Central memory CD8-positive, alpha-beta T cell (primary cell): ENCODE data around the gene RASAL1.

ENCODE experiments used
- ATAC-seq: fragments of 150-1000 bp; cut with Tn5 transposase; replicated peaks from 2 replicates; pipeline ENCODE4 v1.10.0; 2022; ENCODE audit warnings: mild to moderate bottlenecking, moderate FRiP score, moderate number of reproducible peaks; ENCODE audit not compliant: poor library complexity, severe bottlenecking; ENCODE audit errors: extremely low read depth
- DNase-seq, 2 donors: peaks; one replicate each; pipeline ENCODE4 v3.0.0; 2021; ENCODE audit warnings: low spot score in 2 of 2
- H3K27ac Mint-ChIP-seq: one replicate; pipeline ENCODE4 v1.8.0; 2022; ENCODE audit warnings: low read depth, mild to moderate bottlenecking, moderate library complexity, mixed read lengths
- H3K27me3 Mint-ChIP-seq: one replicate; pipeline ENCODE4 v1.8.0; 2022; ENCODE audit warnings: mixed read lengths
- H3K36me3 Mint-ChIP-seq: one replicate; pipeline ENCODE4 v1.8.0; 2022; ENCODE audit warnings: mild to moderate bottlenecking, moderate library complexity, mixed read lengths; ENCODE audit not compliant: insufficient read depth
- H3K4me1 Mint-ChIP-seq: one replicate; pipeline ENCODE4 v1.8.0; 2022; ENCODE audit warnings: mixed read lengths
- H3K4me3 Mint-ChIP-seq: one replicate; pipeline ENCODE4 v1.8.0; 2022; ENCODE audit warnings: mild to moderate bottlenecking, moderate library complexity, mixed read lengths
- H3K9me3 Mint-ChIP-seq: one replicate; pipeline ENCODE4 v1.8.0; 2022; ENCODE audit warnings: mixed read lengths

Gene RASAL1

GRCh38 chr12:113103756-113104450 is 31.7 kb downstream of the RASAL1 start:
- Mint-ChIP-seq H3K4me1 (peaks cover 8% of the 10 kb centered on the region), H3K36me3 (peaks cover 3% of the 10 kb centered on the region), H3K4me3 (peak overlapping the region; percentile 74), H3K27ac (no peak overlapping the region), H3K27me3 (no peaks in the 10 kb centered on the region), H3K9me3 (no peaks in the 10 kb centered on the region)
- DNase-seq, result peak; percentile 33 to 46
- peak; percentile 90 for ATAC-seq

- no peaks in the 10 kb centered on the region for H3K9me3 Mint-ChIP-seq
- H3K4me3 Mint-ChIP-seq, result no peak overlapping the region
- peaks cover 13% of the 10 kb centered on the region for H3K4me1 Mint-ChIP-seq
These were observed 32.8 kb downstream of the RASAL1 start for GRCh38 chr12:113102811-113103210.

DNA sequence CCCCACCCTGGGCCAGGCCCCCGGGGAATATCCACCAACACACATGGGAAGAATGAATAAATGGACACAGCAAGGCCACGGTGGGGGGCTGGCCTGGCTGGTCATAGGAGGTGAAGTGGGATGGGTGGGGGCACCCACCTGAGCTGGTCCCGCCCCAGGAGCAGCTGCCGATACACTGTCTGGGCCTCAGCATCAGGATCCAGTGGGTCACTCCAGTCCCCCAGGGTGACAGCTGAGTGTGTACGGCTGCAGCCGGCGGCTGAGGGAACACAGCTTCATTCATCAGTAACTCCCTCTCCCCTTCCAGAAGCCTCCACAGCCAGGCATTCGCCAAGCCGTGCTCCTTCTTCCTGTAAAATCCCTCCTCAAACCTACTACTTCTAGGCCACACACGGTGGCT is 33.8 kb downstream of the RASAL1 start:
- ATAC-seq (no peak), DNase-seq (no peak)
- H3K4me3 Mint-ChIP-seq, result no peak overlapping the region
- H3K9me3 Mint-ChIP-seq, result no peaks in the 10 kb centered on the region
- peaks cover 13% of the 10 kb centered on the region for H3K4me1 Mint-ChIP-seq
- H3K27ac Mint-ChIP-seq, result no peak overlapping the region
- H3K36me3 Mint-ChIP-seq, result peaks cover 3% of the 10 kb centered on the region
- H3K27me3 Mint-ChIP-seq, result no peaks in the 10 kb centered on the region

More at GRCh38 chr12:113102811-113103210, 32.8 kb downstream of the RASAL1 start:
- no peak for ATAC-seq
- H3K27ac Mint-ChIP-seq, result no peak overlapping the region
- no peak for DNase-seq
- no peaks in the 10 kb centered on the region for H3K27me3 Mint-ChIP-seq
- H3K36me3 Mint-ChIP-seq, result peaks cover 3% of the 10 kb centered on the region

- DNase-seq, result no peak
These were observed 35.8 kb downstream of the RASAL1 start for GRCh38 chr12:113099764-113100163.

GRCh38 chr12:113099364-113099763 is 36.2 kb downstream of the RASAL1 start:
- DNase-seq (no peak), ATAC-seq (no peak)
- H3K4me1 Mint-ChIP-seq, result peaks cover 20% of the 10 kb centered on the region
- peaks cover 3% of the 10 kb centered on the region for H3K36me3 Mint-ChIP-seq
- no peak overlapping the region for H3K4me3 Mint-ChIP-seq
- H3K9me3 Mint-ChIP-seq, result no peaks in the 10 kb centered on the region
- no peak overlapping the region for H3K27ac Mint-ChIP-seq
- no peaks in the 10 kb centered on the region for H3K27me3 Mint-ChIP-seq

More at GRCh38 chr12:113099764-113100163, 35.8 kb downstream of the RASAL1 start:
- peaks cover 3% of the 10 kb centered on the region for H3K36me3 Mint-ChIP-seq
- peaks cover 20% of the 10 kb centered on the region for H3K4me1 Mint-ChIP-seq
- no peak for ATAC-seq
- no peak overlapping the region for H3K4me3 Mint-ChIP-seq
- H3K27ac Mint-ChIP-seq, result no peak overlapping the region
- no peaks in the 10 kb centered on the region for H3K9me3 Mint-ChIP-seq
- no peaks in the 10 kb centered on the region for H3K27me3 Mint-ChIP-seq

DNA sequence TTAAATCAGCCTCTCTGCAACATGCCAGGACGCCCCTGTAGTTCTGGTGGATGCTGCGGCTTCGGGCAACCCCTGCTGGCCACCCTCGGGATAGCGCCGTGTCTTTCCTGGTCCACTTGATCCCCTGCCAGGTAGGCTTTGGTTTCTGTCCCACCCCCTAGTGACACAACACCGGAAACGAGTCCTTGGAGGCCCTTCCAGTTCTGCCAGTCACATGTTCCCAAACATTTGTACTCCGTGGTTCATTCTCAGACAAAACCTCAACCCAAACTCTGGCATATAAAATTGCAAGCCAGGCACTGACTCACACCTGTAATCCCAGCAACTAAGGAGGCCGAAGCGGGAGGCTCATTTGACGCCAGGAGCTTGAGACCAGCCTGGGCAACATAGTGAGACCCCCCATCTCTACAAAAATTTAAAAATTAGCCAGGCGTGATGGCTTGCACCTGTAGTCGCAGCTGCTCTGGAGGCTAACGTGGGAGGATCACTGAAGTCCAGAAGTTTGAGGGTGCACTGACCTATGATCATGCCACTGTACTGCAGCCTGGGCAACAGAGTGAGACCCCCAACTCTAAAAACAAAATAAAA is 37.0 kb downstream of the RASAL1 start:
- H3K4me1 Mint-ChIP-seq, result peaks cover 13% of the 10 kb centered on the region
- H3K27me3 Mint-ChIP-seq, result no peaks in the 10 kb centered on the region
- H3K4me3 Mint-ChIP-seq, result no peak overlapping the region
- peak; percentile 29 to 50 for DNase-seq
- H3K36me3 Mint-ChIP-seq, result no peaks in the 10 kb centered on the region
- H3K27ac Mint-ChIP-seq, result no peak overlapping the region
- H3K9me3 Mint-ChIP-seq, result no peaks in the 10 kb centered on the region
- peak; percentile 46 for ATAC-seq

GRCh38 chr12:113097716-113098440 is 37.7 kb downstream of the RASAL1 start:
- no peak for DNase-seq
- H3K27ac Mint-ChIP-seq, result no peak overlapping the region
- ATAC-seq, result no peak
- no peaks in the 10 kb centered on the region for H3K36me3 Mint-ChIP-seq
- H3K9me3 Mint-ChIP-seq, result no peaks in the 10 kb centered on the region
- H3K4me1 Mint-ChIP-seq, result peaks cover 13% of the 10 kb centered on the region
- no peak overlapping the region for H3K4me3 Mint-ChIP-seq
- H3K27me3 Mint-ChIP-seq, result no peaks in the 10 kb centered on the region

DNA sequence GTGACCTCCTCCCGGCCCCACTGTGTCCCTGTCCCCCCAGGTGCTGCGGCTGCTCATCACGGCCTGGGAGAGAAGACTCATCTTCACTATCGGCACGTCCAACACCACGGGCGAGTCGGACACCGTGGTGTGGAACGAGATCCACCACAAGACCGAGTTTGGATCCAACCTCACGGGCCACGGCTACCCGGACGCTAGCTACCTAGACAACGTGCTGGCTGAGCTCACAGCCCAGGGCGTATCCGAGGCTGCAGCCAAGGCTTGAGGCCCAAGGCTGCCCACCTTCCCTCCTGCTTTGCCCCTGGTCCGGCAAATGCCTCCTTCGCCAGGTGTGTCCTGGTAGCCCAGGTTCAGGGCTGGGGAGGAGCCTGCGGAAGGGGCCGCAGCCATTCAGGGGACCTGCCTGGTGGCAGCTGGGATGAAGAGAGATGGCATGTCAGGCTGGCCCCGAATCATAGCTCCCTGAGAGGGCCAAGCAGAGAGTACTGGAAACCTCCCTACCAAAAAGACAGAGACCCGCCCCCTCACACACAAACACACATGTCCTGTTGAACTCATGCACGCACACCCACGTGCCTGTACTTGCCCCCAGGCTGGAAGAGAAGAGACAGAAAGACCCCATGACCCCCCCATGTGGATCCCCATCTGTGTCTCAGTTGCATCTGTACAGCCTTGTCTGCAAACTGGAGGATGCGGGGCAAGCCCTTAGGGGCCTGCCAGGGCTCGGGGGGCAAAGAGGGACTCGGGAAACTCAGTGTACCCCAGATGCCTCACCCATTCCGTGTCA is 38.7 kb downstream of the RASAL1 start:
- Mint-ChIP-seq H3K36me3 (no peaks in the 10 kb centered on the region), H3K27me3 (no peaks in the 10 kb centered on the region), H3K9me3 (no peaks in the 10 kb centered on the region), H3K27ac (no peak overlapping the region), H3K4me3 (no peak overlapping the region), H3K4me1 (peaks cover 23% of the 10 kb centered on the region)
- ATAC-seq (no peak), DNase-seq (no peak)

GRCh38 chr12:113095405-113095804 is 40.2 kb downstream of the RASAL1 start:
- DNase-seq, result no peak
- no peak overlapping the region for H3K27ac Mint-ChIP-seq
- no peaks in the 10 kb centered on the region for H3K36me3 Mint-ChIP-seq
- H3K9me3 Mint-ChIP-seq, result no peaks in the 10 kb centered on the region
- H3K4me3 Mint-ChIP-seq, result no peak overlapping the region
- H3K4me1 Mint-ChIP-seq, result peaks cover 38% of the 10 kb centered on the region
- no peaks in the 10 kb centered on the region for H3K27me3 Mint-ChIP-seq
- no peak for ATAC-seq

DNA sequence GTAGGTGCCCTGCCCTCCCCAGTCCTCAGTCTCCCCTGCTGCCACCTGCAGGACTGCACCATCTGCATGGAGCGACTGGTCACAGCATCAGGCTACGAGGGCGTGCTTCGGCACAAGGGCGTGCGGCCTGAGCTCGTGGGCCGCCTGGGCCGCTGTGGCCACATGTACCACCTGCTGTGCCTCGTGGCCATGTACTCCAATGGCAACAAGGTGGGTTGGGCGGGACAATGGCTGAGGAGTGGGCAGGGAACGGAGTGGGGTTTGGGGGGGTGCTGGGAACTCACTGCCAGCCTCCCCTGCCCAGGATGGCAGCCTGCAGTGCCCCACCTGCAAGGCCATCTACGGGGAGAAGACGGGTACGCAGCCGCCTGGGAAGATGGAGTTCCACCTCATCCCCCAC is 40.8 kb downstream of the RASAL1 start:
- DNase-seq (no peak), ATAC-seq (no peak)
- no peak overlapping the region for H3K27ac Mint-ChIP-seq
- no peaks in the 10 kb centered on the region for H3K9me3 Mint-ChIP-seq
- peaks cover 45% of the 10 kb centered on the region for H3K4me1 Mint-ChIP-seq
- H3K36me3 Mint-ChIP-seq, result peaks cover under 1% of the 10 kb centered on the region
- H3K4me3 Mint-ChIP-seq, result no peak overlapping the region
- no peaks in the 10 kb centered on the region for H3K27me3 Mint-ChIP-seq

GRCh38 chr12:113093409-113094101 is 42.0 kb downstream of the RASAL1 start:
- DNase-seq (no peak), ATAC-seq (no peak)
- Mint-ChIP-seq H3K27me3 (no peaks in the 10 kb centered on the region), H3K27ac (no peak overlapping the region), H3K4me1 (peaks cover 56% of the 10 kb centered on the region), H3K36me3 (peaks cover 1% of the 10 kb centered on the region), H3K4me3 (no peak overlapping the region), H3K9me3 (no peaks in the 10 kb centered on the region)
